Astrocyte (in vitro differentiated cells and primary cell): Measurements from ENCODE around the gene SLC6A3. TPM values are rescaled to one million over a fixed set of nuclear protein-coding genes. Genes with fewer than 3 reads are reported as not detected.

ENCODE experiments used
- DNase-seq: peaks from one replicate; pipeline ENCODE4 v3.0.0-alpha.2; 2010; ENCODE audit warnings: low read depth
- FAIRE-seq: peaks from 2 replicates; lab custom pipeline; 2011; peaks lifted over from hg19 to GRCh38; lab: Jason Lieb, UNC
- H2AFZ ChIP-seq: 2 replicates; pipeline ENCODE4 v1.6.0; 2012; ENCODE audit warnings: low read depth, low read length, inconsistent platforms
- H3K27ac ChIP-seq: 2 replicates; pipeline ENCODE4 v1.5.1; 2011; ENCODE audit warnings: low read depth, low read length, inconsistent platforms
- H3K27me3 ChIP-seq: 2 replicates; pipeline ENCODE4 v1.6.0; 2011; ENCODE audit warnings: low read length, inconsistent platforms; ENCODE audit not compliant: insufficient read depth
- H3K36me3 ChIP-seq: 2 replicates; pipeline ENCODE4 v1.5.1; 2011; ENCODE audit warnings: low read length, inconsistent platforms; ENCODE audit not compliant: insufficient read depth
- H3K4me1 ChIP-seq: 2 replicates; pipeline ENCODE4 v1.5.1; 2011; ENCODE audit warnings: low read length, inconsistent platforms; ENCODE audit not compliant: insufficient read depth
- H3K4me2 ChIP-seq: 2 replicates; pipeline ENCODE4 v1.6.0; 2012; ENCODE audit warnings: low read length, inconsistent platforms
- H3K4me3 ChIP-seq: 2 replicates; pipeline ENCODE4 v1.5.1; 2011; ENCODE audit warnings: low read depth, mild to moderate bottlenecking, low read length, inconsistent platforms; ENCODE audit not compliant: insufficient read depth
- H3K79me2 ChIP-seq: 2 replicates; pipeline ENCODE4 v1.6.0; 2012; ENCODE audit warnings: mild to moderate bottlenecking, low read length, inconsistent platforms; ENCODE audit not compliant: insufficient read depth
- H3K9ac ChIP-seq: 2 replicates; pipeline ENCODE4 v1.6.0; 2012; ENCODE audit warnings: mild to moderate bottlenecking, low read length, inconsistent platforms
- H3K9me3 ChIP-seq: 2 replicates; pipeline ENCODE4 v1.5.1; 2012; ENCODE audit warnings: low read depth, mild to moderate bottlenecking, low read length, inconsistent platforms; ENCODE audit not compliant: insufficient read depth
- H4K20me1 ChIP-seq: 2 replicates; pipeline ENCODE4 v1.6.0; 2012; ENCODE audit warnings: low read length, inconsistent platforms; ENCODE audit not compliant: insufficient read depth
- H3K27ac Mint-ChIP-seq: one replicate; pipeline ENCODE4 v1.8.0; 2021; ENCODE audit warnings: mild to moderate bottlenecking, mixed read lengths; ENCODE audit not compliant: unreplicated experiment
- H3K27me3 Mint-ChIP-seq: one replicate; pipeline ENCODE4 v1.8.0; 2021; ENCODE audit warnings: low read depth, mixed read lengths; ENCODE audit not compliant: unreplicated experiment
- H3K36me3 Mint-ChIP-seq: one replicate; pipeline ENCODE4 v1.8.0; 2021; ENCODE audit warnings: low read depth, mixed read lengths; ENCODE audit not compliant: unreplicated experiment
- H3K4me1 Mint-ChIP-seq: one replicate; pipeline ENCODE4 v1.8.0; 2021; ENCODE audit warnings: low read depth, mixed read lengths; ENCODE audit not compliant: unreplicated experiment
- H3K4me3 Mint-ChIP-seq: one replicate; pipeline ENCODE4 v1.8.0; 2021; ENCODE audit warnings: mild to moderate bottlenecking, moderate library complexity, mixed read lengths; ENCODE audit not compliant: unreplicated experiment
- H3K9me3 Mint-ChIP-seq: one replicate; pipeline ENCODE4 v1.8.0; 2021; ENCODE audit warnings: mild to moderate bottlenecking, mixed read lengths; ENCODE audit not compliant: unreplicated experiment
- EZH2 ChIP-seq: IDR thresholded peaks from 2 replicates; pipeline ENCODE4 v1.6.1; 2012; ENCODE audit warnings: mild to moderate bottlenecking, low read length, inconsistent platforms; ENCODE audit not compliant: insufficient read depth
- total RNA-seq: library from RNA; stranded (reverse); gene quantifications from 2 replicates; pipeline ENCODE4 v1.2.1, GENCODE V29; 2021
- TF ChIP-seq, protein P1 (sequence below): IDR thresholded peaks from 2 replicates; pipeline ENCODE4 v1.5.1; 2011; ENCODE audit warnings: low read depth, mild to moderate bottlenecking, inconsistent platforms, low read length, moderate library complexity; ENCODE audit not compliant: insufficient read depth

Gene SLC6A3
- total RNA-seq, 1 donor from 2014 or later = 0.07 TPM

DNA sequence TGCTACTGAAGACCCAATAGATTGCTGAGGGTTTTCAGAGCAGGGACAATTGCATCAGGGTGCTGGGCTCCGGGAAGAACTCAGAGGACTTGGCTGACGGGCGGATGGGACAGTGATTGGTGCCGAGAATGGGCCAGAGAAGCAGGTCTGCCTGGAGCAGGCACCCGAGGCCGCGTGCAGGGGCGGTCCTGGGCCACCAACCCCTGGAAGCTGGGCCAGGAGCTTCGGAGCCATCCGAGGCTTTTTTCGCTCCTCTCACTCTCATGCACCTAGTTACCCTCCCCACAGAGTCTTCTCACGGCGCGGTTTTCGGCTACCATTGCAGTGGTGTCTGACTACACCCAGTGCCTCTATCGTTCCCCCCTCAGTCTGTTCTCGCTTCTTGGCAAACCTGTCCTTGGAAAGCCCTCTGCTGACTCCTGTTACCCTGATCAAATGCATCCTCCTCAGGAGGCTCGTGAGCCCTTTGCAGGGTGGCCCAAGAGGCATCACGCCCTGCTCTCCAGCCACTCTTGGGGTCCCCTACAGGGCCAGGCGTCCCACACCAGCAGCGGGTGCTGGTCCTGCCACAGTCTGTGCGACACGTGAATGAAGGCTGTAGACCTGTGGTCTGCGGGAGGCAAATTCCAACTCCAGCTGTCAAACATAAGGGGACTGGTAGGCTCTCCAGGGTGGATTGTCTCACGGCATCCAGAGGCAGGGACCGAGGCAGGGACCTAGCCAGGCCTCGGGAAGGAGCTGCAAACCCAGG is 99.2 kb downstream of the SLC6A3 start:
- H3K4me3 Mint-ChIP-seq = peak overlapping the region; percentile 87
- H3K9me3 Mint-ChIP-seq = no peaks in the 10 kb centered on the region
- H3K36me3 Mint-ChIP-seq = peaks cover 12% of the 10 kb centered on the region
- peaks cover 15% of the 10 kb centered on the region for H3K4me1 Mint-ChIP-seq
- Histone ChIP-seq H3K36me3 (peaks cover 9% of the 10 kb centered on the region), H2AFZ (peak overlapping the region; percentile 93), H3K79me2 (peaks cover 40% of the 10 kb centered on the region), H3K27ac (no peak overlapping the region), H3K4me3 (peak overlapping the region; percentile 97), H3K4me1 (peaks cover 12% of the 10 kb centered on the region), H3K9ac (peak overlapping the region; percentile 99), H3K9me3 (no peaks in the 10 kb centered on the region), H3K4me2 (peak overlapping the region; percentile 94), H4K20me1 (peaks cover 26% of the 10 kb centered on the region), H3K27me3 (no peaks in the 10 kb centered on the region)
- H3K27ac Mint-ChIP-seq = peak overlapping the region; percentile 72
- no peaks in the 10 kb centered on the region for H3K27me3 Mint-ChIP-seq
- DNase-seq = no peak
- TF ChIP-seq, protein P1, sequence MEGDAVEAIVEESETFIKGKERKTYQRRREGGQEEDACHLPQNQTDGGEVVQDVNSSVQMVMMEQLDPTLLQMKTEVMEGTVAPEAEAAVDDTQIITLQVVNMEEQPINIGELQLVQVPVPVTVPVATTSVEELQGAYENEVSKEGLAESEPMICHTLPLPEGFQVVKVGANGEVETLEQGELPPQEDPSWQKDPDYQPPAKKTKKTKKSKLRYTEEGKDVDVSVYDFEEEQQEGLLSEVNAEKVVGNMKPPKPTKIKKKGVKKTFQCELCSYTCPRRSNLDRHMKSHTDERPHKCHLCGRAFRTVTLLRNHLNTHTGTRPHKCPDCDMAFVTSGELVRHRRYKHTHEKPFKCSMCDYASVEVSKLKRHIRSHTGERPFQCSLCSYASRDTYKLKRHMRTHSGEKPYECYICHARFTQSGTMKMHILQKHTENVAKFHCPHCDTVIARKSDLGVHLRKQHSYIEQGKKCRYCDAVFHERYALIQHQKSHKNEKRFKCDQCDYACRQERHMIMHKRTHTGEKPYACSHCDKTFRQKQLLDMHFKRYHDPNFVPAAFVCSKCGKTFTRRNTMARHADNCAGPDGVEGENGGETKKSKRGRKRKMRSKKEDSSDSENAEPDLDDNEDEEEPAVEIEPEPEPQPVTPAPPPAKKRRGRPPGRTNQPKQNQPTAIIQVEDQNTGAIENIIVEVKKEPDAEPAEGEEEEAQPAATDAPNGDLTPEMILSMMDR = no peak
- TF ChIP-seq EZH2 = no peak
- FAIRE-seq = no peak

DNA sequence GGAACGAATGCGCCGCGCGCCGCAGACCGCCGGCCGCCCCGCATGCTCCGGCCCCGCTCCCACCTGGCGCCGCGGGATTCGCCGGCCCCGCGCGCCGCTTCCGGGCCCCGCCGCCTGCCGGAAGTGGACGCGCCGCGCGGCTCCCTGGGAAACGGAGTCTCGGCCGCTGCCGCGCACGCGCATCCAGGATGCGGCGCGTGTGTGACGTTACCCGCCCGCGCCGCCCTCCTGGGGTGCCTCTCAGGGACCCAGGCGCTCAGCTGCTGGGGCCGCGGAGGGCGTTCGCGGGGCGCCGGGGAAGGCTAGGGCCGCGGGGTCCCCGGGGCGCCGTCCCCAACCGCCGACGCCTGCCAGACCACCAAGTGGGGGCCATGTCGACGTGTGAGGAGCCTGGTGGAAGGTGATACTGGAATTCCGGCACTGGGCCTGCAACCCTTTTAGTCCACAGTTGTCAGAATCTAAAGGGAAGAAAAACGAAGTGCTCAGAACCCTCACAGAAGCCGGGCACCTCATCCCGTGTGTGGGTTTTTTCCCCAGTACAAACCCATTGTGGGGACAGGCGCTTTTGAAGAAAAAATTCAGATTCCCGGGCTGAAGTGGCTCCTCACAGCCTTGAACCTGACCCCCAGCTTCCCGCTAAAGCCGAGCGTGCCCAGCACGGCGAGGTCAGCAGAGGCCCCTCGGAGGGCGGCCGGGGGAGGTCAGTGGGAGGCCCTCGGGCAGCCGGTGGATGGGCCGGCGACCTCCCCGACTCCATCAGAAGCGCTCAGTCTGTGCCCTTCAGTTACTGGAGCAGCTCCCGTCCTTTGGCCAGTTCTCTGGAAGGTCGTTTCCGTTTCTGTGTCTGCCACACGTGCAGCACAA is 100.0 kb downstream of the SLC6A3 start, which contains the start of gene CLPTM1L:
Gene CLPTM1L (minus strand): TSS at position 125 of the 864 bp plus-strand sequence. CDS start 258 bp downstream, outside the sequence.
- H2AFZ ChIP-seq = peak within 1 kb of the TSS; percentile 93
- H3K9me3 ChIP-seq = no peaks in the 10 kb centered on the region
- H3K27ac ChIP-seq = peak within 1 kb of the TSS; percentile 92
- peak within 1 kb of the TSS; percentile 94 for H3K4me2 ChIP-seq
- Mint-ChIP-seq H3K9me3 (no peaks in the 10 kb centered on the region), H3K36me3 (peaks cover 13% of the 10 kb centered on the region), H3K27ac (peak within 1 kb of the TSS; percentile 72), H3K4me1 (peaks cover 15% of the 10 kb centered on the region), H3K4me3 (peak within 1 kb of the TSS; percentile 92), H3K27me3 (no peaks in the 10 kb centered on the region)
- FAIRE-seq (no peak), DNase-seq (peak; percentile 65)
- H3K4me3 ChIP-seq = peak within 1 kb of the TSS; percentile 97
- no peaks in the 10 kb centered on the region for H3K27me3 ChIP-seq
- peaks cover 12% of the 10 kb centered on the region for H3K36me3 ChIP-seq
- peaks cover 40% of the 10 kb centered on the region for H3K79me2 ChIP-seq
- TF ChIP-seq EZH2 = no peak
- peaks cover 33% of the 10 kb centered on the region for H4K20me1 ChIP-seq
- peak within 1 kb of the TSS; percentile 99 for H3K9ac ChIP-seq
- peaks cover 12% of the 10 kb centered on the region for H3K4me1 ChIP-seq
